NT2/D1 (cell line): ENCODE measurements around the gene HSF2.
"Not testable (repeated sequence)": the region's sequence is repeated elsewhere in the genome, so short reads cannot be mapped to it uniquely, and the experiment has no call there.

Experiments
- DNase-seq: peaks from one replicate; pipeline ENCODE4 v3.0.0-alpha.2; 2011; ENCODE audit warnings: low read depth, low spot score
- H3K27me3 ChIP-seq: 2 replicates; pipeline ENCODE4 v1.6.0; 2011; ENCODE audit warnings: mild to moderate bottlenecking; ENCODE audit not compliant: insufficient read length, insufficient read depth
- H3K36me3 ChIP-seq: 2 replicates; pipeline ENCODE4 v1.6.1; 2011; ENCODE audit warnings: mild to moderate bottlenecking, low read length, mixed read lengths; ENCODE audit not compliant: insufficient read depth, insufficient read length
- H3K4me1 ChIP-seq: 2 replicates; pipeline ENCODE4 v1.5.1; 2011; ENCODE audit not compliant: insufficient read depth, insufficient read length
- H3K4me3 ChIP-seq: 2 replicates; pipeline ENCODE4 v1.5.1; 2011; ENCODE audit warnings: low read depth; ENCODE audit not compliant: insufficient read length
- H3K9ac ChIP-seq: 2 replicates; pipeline ENCODE4 v1.6.0; 2011; ENCODE audit warnings: low read depth; ENCODE audit not compliant: insufficient read length
- H3K9me3 ChIP-seq: 2 replicates; pipeline ENCODE4 v1.5.1; 2011; ENCODE audit warnings: mild to moderate bottlenecking, low read length; ENCODE audit not compliant: insufficient read depth
- SUZ12 ChIP-seq: IDR thresholded peaks from 2 replicates; pipeline ENCODE4 v1.6.1; 2011; ENCODE audit not compliant: insufficient read length, insufficient read depth; ENCODE audit errors: extremely low read depth
- YY1 ChIP-seq: IDR thresholded peaks from 2 replicates; pipeline ENCODE4 v1.6.1; 2011; ENCODE audit not compliant: insufficient read length, insufficient read depth
- ZNF274 ChIP-seq: IDR thresholded peaks from 2 replicates; pipeline ENCODE4 v1.6.1; 2011; ENCODE audit warnings: mild to moderate bottlenecking, low read depth, low read length

HSF2 gene

DNA sequence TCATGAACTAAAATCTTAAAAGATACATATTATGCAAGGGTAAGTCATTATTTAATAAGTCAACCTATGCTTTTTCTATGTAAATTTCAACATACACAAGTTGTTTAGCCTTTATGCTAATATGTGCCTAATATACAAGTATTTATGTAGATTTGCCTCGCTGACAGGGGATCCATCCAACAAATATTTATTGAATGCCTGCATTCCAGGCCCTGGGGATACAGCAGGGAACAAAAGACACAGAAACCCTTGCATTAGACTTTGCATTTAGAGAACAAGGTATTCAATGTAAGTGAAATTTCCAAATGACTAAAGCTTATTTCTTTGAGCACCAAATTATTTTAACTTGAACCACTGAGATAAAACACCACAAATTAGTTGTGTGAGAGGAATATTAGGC lies 53.1 kb downstream of the HSF2 start:
- H3K4me3 ChIP-seq = no peak overlapping the region
- H3K9me3 ChIP-seq = no peaks in the 10 kb centered on the region
- peaks cover 59% of the 10 kb centered on the region for H3K36me3 ChIP-seq
- no peak for DNase-seq
- H3K27me3 ChIP-seq = no peaks in the 10 kb centered on the region
- H3K9ac ChIP-seq = no peak overlapping the region
- TF ChIP-seq YY1 = no peak
- no peak for TF ChIP-seq ZNF274
- no peak for TF ChIP-seq SUZ12
- H3K4me1 ChIP-seq = no peaks in the 10 kb centered on the region

DNA sequence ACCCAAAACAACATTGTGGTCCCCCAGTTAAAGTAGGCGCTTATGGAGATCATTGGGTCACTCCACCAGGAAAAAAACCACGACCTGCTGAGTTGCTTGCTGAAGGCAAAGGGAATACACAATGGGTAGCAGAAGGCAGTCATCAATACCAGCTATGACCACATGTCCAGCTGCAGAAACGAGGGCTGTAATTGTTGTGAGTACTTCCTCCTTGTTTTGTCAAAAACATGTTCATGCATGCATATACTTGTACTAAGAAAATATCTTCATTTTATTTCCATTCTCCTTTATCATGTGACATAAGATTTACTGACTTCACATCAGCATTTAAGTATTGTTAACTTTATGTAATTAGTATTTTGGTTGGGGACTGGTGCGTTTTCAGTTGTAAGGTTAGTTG lies 55.2 kb downstream of the HSF2 start:
- Histone ChIP-seq H3K36me3 (peaks cover 55% of the 10 kb centered on the region), H3K9me3 (no peaks in the 10 kb centered on the region), H3K4me3 (no peak overlapping the region), H3K27me3 (no peaks in the 10 kb centered on the region), H3K9ac (no peak overlapping the region), H3K4me1 (no peaks in the 10 kb centered on the region)
- DNase-seq = no peak
- TF ChIP-seq ZNF274 = no peak
- no peak for TF ChIP-seq YY1
- no peak for TF ChIP-seq SUZ12

DNA sequence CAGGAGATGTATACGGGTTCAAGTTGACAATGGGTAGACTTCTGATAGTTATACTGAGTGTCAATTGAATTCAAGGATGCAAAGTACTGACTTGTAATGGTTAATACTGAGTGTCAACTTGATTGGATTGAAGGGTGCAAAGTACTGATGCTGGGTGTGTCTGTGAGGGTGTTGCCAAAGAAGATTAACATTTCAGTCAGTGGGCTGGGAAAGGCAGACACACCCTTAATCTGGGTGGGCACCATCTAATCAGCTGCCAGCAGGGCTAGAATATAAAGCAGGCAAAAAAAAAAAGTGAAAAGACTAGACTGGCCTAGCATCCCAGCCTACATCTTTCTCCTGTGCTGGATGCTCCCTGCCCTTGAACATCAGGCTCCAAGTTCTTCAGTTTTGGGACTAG lies 55.7 kb downstream of the HSF2 start:
- not testable (repeated sequence) for H3K4me1 ChIP-seq, H3K4me3 ChIP-seq
- H3K36me3 ChIP-seq = peaks cover 52% of the 10 kb centered on the region

DNA sequence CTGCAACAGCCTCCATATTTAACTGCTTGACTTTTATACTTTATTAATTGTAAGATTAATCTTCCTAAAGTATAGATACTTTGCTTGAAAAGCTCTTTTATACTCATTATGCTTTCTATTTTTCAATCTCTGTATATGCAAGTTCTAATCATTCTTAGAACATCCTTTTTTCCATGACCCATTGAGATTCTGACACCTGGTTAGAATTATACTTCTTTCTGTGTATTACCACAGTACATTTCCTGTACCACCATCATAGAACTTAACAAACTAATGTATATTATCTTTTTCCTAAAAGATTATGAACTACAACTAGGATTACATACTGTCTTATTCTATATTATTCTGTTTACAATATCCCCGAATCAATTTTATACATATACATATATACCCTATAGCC lies 58.6 kb downstream of the HSF2 start:
- H3K9ac ChIP-seq = no peak overlapping the region
- H3K27me3 ChIP-seq = no peaks in the 10 kb centered on the region
- no peaks in the 10 kb centered on the region for H3K9me3 ChIP-seq
- no peak for DNase-seq
- no peaks in the 10 kb centered on the region for H3K4me1 ChIP-seq
- peaks cover 26% of the 10 kb centered on the region for H3K36me3 ChIP-seq
- no peak overlapping the region for H3K4me3 ChIP-seq
- no peak for TF ChIP-seq YY1
- TF ChIP-seq SUZ12 = no peak
- TF ChIP-seq ZNF274 = no peak

More for the DNA sequence above, 55.7 kb downstream of the HSF2 start:
- H3K9ac ChIP-seq, H3K27me3 ChIP-seq, H3K9me3 ChIP-seq, DNase-seq: not testable (repeated sequence)

DNA sequence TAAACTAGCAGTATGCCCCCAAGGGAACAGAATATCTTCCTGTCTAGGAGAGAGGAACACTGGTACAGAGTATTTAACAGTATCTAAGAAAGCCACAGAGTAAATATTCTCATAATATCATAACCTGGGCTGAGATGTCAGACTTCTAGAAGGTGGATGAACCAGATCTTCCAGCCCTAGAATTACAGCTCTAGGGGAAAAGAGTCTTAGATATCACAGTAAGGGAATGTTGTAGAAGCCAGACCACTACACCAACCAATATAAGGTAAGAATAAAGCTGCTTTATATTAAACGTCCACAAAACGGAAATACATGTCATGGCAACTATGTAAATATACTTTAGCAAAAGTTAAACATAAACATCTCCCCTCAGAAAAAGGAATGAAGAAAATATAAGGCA lies 59.8 kb downstream of the HSF2 start:
- Histone ChIP-seq H3K36me3 (peaks cover 20% of the 10 kb centered on the region), H3K27me3 (no peaks in the 10 kb centered on the region), H3K4me1 (no peaks in the 10 kb centered on the region), H3K9me3 (no peaks in the 10 kb centered on the region), H3K4me3 (no peak overlapping the region), H3K9ac (no peak overlapping the region)
- TF ChIP-seq SUZ12 (no peak), YY1 (no peak), ZNF274 (no peak)
- no peak for DNase-seq

DNA sequence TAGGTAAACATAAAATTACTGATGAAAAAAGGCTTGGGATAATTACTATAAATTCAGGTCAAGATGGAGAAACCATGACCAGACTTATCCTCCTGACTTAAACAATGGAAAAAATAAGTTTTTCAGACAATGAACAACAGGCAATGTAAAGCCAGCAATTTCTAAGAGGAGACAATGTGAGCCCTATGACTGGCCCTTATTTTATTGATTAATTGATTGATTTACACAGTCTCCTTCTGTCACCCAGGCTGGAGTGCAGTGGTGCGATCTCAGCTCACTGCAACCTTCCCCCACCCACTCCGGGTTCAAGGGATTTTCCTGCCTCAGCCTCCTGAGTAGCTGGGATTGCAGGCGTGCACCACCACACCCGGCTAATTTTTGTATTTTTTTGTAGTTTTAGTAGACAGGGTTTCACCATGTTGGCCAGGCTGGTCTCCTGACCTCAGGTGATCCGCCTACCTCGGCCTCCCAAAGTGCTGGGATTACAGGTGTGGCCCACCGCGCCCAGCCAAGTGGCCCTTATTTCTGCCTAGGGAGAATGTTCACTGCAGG lies 60.5 kb downstream of the HSF2 start:
- not testable (repeated sequence) for DNase-seq, H3K9me3 ChIP-seq, H3K9ac ChIP-seq, H3K27me3 ChIP-seq, H3K4me3 ChIP-seq, H3K4me1 ChIP-seq
- H3K36me3 ChIP-seq = peaks cover 15% of the 10 kb centered on the region

DNA sequence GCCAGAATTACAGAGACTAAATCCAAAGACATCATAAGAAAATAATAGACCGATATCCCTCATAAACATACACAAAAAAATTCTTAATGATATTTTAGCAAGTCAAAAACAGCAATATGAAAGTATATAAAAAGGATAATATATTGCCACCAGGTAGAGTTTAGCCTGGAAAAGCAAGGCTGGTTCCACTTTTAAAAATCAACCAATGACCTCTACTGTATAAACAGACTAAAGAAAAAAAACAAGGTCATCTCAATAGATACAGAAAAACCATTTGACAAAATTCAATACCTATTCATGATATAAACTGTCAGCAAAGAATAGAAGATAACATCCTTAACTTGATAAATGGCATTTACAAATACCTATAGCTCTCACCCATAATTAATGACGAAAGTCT lies 62.4 kb downstream of the HSF2 start:
- H3K9ac ChIP-seq = no peak overlapping the region
- DNase-seq = no peak
- TF ChIP-seq SUZ12 = no peak
- TF ChIP-seq YY1 = no peak
- TF ChIP-seq ZNF274 = no peak
- H3K27me3 ChIP-seq = no peaks in the 10 kb centered on the region
- no peaks in the 10 kb centered on the region for H3K4me1 ChIP-seq
- no peak overlapping the region for H3K4me3 ChIP-seq
- peaks cover 18% of the 10 kb centered on the region for H3K36me3 ChIP-seq
- no peaks in the 10 kb centered on the region for H3K9me3 ChIP-seq
